Measurements from ENCODE around the gene SH2D1A.
"Not testable (repeated sequence)": the region's sequence is repeated elsewhere in the genome, so short reads cannot be mapped to it uniquely, and the experiment has no call there.

The SH2D1A gene

GRCh38 chrX:124358800-124359383, 12.5 kb downstream of the SH2D1A start:
- no peak for DNase-seq

- DNase-seq: no peak
These were observed 15.7 kb downstream of the SH2D1A start for GRCh38 chrX:124362072-124362471.

- no peak for DNase-seq
These were observed 16.4 kb downstream of the SH2D1A start for GRCh38 chrX:124362761-124363160.

- DNase-seq: no peak
These were observed 23.4 kb downstream of the SH2D1A start for GRCh38 chrX:124369722-124370121.

GRCh38 chrX:124373348-124373747, 27.0 kb downstream of the SH2D1A start:
- DNase-seq: no peak

GRCh38 chrX:124378643-124379042, 32.3 kb downstream of the SH2D1A start:
- no peak for DNase-seq

GRCh38 chrX:124383354-124383753, 37.0 kb downstream of the SH2D1A start:
- no peak for DNase-seq

GRCh38 chrX:124386401-124386800, 40.0 kb downstream of the SH2D1A start:
- no peak for DNase-seq

GRCh38 chrX:124388562-124388961, 42.2 kb downstream of the SH2D1A start:
- DNase-seq: peak; percentile 21

- no peak for DNase-seq
These were observed 46.4 kb downstream of the SH2D1A start for GRCh38 chrX:124392794-124393193.

GRCh38 chrX:124393238-124393637, 46.9 kb downstream of the SH2D1A start:
- no peak for DNase-seq

- DNase-seq: no peak
These were observed 47.3 kb downstream of the SH2D1A start for GRCh38 chrX:124393659-124394058.

GRCh38 chrX:124395145-124395880, 49.0 kb downstream of the SH2D1A start:
- peak; percentile 29 for DNase-seq

GRCh38 chrX:124401696-124402095, 55.3 kb downstream of the SH2D1A start:
- DNase-seq: no peak

- no peak for DNase-seq
These were observed 59.5 kb downstream of the SH2D1A start for GRCh38 chrX:124405868-124406267.

- peak; percentile 49 for DNase-seq
These were observed 60.1 kb downstream of the SH2D1A start for GRCh38 chrX:124406294-124407014.

GRCh38 chrX:124407226-124407625, 60.9 kb downstream of the SH2D1A start:
- DNase-seq: no peak

- not testable (repeated sequence) for DNase-seq
These were observed 62.0 kb downstream of the SH2D1A start for GRCh38 chrX:124408380-124408779.

- no peak for DNase-seq
These were observed 66.9 kb downstream of the SH2D1A start for GRCh38 chrX:124413244-124413643.

GRCh38 chrX:124414281-124414680, 67.9 kb downstream of the SH2D1A start:
- DNase-seq: no peak

- peak; percentile 56 for DNase-seq
These were observed 68.9 kb downstream of the SH2D1A start for GRCh38 chrX:124415115-124415800.

GRCh38 chrX:124421898-124422655, 75.7 kb downstream of the SH2D1A start:
- no peak for DNase-seq
